Activated CD8-positive, alpha-beta T cell treated with anti-CD3 and anti-CD28 coated beads for 36 hours (primary cell): ENCODE measurements around the gene GNB2. TPM values are rescaled to one million over a fixed set of nuclear protein-coding genes. Genes with fewer than 3 reads are reported as not detected.
A peak's percentile ranks its signal among the peaks of the same experiment; 100 is the strongest.

ENCODE experiments used
- ATAC-seq: fragments of 200-7000 bp; cut with Tn5 transposase; one replicate; pipeline ENCODE4 v1.10.0; 2021; ENCODE audit warnings: mild to moderate bottlenecking, moderate library complexity
- CTCF ChIA-PET: fragments of 350-600 bp; sonication (Branson Sonifier 250); formaldehyde crosslinking; loops from one replicate; lab custom pipeline; 2021; ENCODE audit warnings: antibody characterized with exemption; lab: Charles Lee
- POLR2A ChIA-PET: fragments of 350-600 bp; sonication (Branson Sonifier 250); formaldehyde crosslinking; loops from one replicate; lab custom pipeline; 2021; ENCODE audit warnings: antibody characterized with exemption; lab: Charles Lee
- DNase-seq: peaks from one replicate; pipeline ENCODE4 v3.0.0-alpha.2; 2020
- H3K27ac Mint-ChIP-seq: one replicate; pipeline ENCODE4 v1.8.0; 2021; ENCODE audit warnings: mild to moderate bottlenecking, mixed read lengths
- H3K27me3 Mint-ChIP-seq: one replicate; pipeline ENCODE4 v1.8.0; 2021; ENCODE audit warnings: mixed read lengths
- H3K36me3 Mint-ChIP-seq: one replicate; pipeline ENCODE4 v1.8.0; 2021; ENCODE audit warnings: low read depth, mixed read lengths
- H3K4me1 Mint-ChIP-seq: one replicate; pipeline ENCODE4 v1.8.0; 2021; ENCODE audit warnings: low read depth, mixed read lengths
- H3K4me3 Mint-ChIP-seq: one replicate; pipeline ENCODE4 v1.8.0; 2021; ENCODE audit warnings: mild to moderate bottlenecking, moderate library complexity, mixed read lengths
- H3K9me3 Mint-ChIP-seq: one replicate; pipeline ENCODE4 v1.8.0; 2021; ENCODE audit warnings: mixed read lengths
- intact Hi-C: fragments of 100-400 bp; cut with micrococcal nuclease; formaldehyde crosslinking; loops from one replicate; pipeline ENCODE4 v1.10.0; 2022
- total RNA-seq, 2 experiments: library from RNA; stranded (reverse); gene quantifications; one replicate each; pipeline ENCODE4 v1.2.3, GENCODE V29; 2021
- TF ChIP-seq, protein P1 (sequence below): fragments of 200-600 bp; IDR thresholded peaks from one replicate; pipeline ENCODE4 v1.8.0; 2022; ENCODE audit warnings: antibody characterized with exemption, mild to moderate bottlenecking

GNB2 gene
- total RNA-seq, 2 experiments from 2014 or later = 192 TPM

- H3K9me3 Mint-ChIP-seq = no peaks in the 10 kb centered on the region
- no peaks in the 10 kb centered on the region for H3K27me3 Mint-ChIP-seq
- peaks cover 13% of the 10 kb centered on the region for H3K36me3 Mint-ChIP-seq
- TF ChIP-seq, protein P1, sequence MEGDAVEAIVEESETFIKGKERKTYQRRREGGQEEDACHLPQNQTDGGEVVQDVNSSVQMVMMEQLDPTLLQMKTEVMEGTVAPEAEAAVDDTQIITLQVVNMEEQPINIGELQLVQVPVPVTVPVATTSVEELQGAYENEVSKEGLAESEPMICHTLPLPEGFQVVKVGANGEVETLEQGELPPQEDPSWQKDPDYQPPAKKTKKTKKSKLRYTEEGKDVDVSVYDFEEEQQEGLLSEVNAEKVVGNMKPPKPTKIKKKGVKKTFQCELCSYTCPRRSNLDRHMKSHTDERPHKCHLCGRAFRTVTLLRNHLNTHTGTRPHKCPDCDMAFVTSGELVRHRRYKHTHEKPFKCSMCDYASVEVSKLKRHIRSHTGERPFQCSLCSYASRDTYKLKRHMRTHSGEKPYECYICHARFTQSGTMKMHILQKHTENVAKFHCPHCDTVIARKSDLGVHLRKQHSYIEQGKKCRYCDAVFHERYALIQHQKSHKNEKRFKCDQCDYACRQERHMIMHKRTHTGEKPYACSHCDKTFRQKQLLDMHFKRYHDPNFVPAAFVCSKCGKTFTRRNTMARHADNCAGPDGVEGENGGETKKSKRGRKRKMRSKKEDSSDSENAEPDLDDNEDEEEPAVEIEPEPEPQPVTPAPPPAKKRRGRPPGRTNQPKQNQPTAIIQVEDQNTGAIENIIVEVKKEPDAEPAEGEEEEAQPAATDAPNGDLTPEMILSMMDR = no peak
- CTCF ChIA-PET = interaction anchor here (0.6 to 10.1 kb wide), 19 partner anchors 12 to 160 kb away, joined by 3 to 162 read pairs (median 6); partner anchors contain the start of genes ACTL6B, FBXO24, GNB2 and LRCH4
- DNase-seq (no peak), ATAC-seq (no peak)
- POLR2A ChIA-PET = interaction anchor here (1.0 to 8.3 kb wide), 7 partner anchors 10 to 122 kb away, joined by 3 to 94 read pairs (median 6); partner anchors contain the start of gene POP7
- H3K4me1 Mint-ChIP-seq = peaks cover 54% of the 10 kb centered on the region
- peak overlapping the region; percentile 88 for H3K4me3 Mint-ChIP-seq
- intact Hi-C loops = loop anchor here (10.0 kb wide), 1 partner anchor 218 kb away; the partner anchor contains the start of gene TSC22D4
- H3K27ac Mint-ChIP-seq = peak overlapping the region; percentile 91
Observed at GRCh38 chr7:100692578-100692961, 19.0 kb downstream of the GNB2 start.

GRCh38 chr7:100693312-100694097 lies 20.0 kb downstream of the GNB2 start:
- ChIA-PET POLR2A (interaction anchor here (0.6 to 8.3 kb wide), 9 partner anchors 8 to 1130 kb away, joined by 3 to 94 read pairs (median 4); partner anchors contain the start of gene POP7), CTCF (interaction anchor here (1.1 to 10.1 kb wide), 13 partner anchors 12 to 134 kb away, joined by 3 to 162 read pairs (median 13); partner anchors contain the start of genes ACTL6B, FBXO24, GNB2 and LRCH4)
- H3K4me1 Mint-ChIP-seq = peaks cover 46% of the 10 kb centered on the region
- H3K27me3 Mint-ChIP-seq = no peaks in the 10 kb centered on the region
- H3K4me3 Mint-ChIP-seq = peak overlapping the region; percentile 88
- H3K27ac Mint-ChIP-seq = peak overlapping the region; percentile 91
- TF ChIP-seq, protein P1 = no peak
- ATAC-seq (peak; percentile 32), DNase-seq (peak; percentile 22)
- no peaks in the 10 kb centered on the region for H3K9me3 Mint-ChIP-seq
- H3K36me3 Mint-ChIP-seq = peaks cover 11% of the 10 kb centered on the region
- intact Hi-C loops = loop anchor here (10.0 kb wide), 1 partner anchor 219 kb away; the partner anchor contains the start of gene TSC22D4

- Mint-ChIP-seq H3K4me3 (peak within 1 kb of the TSS; percentile 88), H3K9me3 (no peaks in the 10 kb centered on the region), H3K27me3 (no peaks in the 10 kb centered on the region), H3K4me1 (peaks cover 40% of the 10 kb centered on the region), H3K27ac (peak within 1 kb of the TSS; percentile 91), H3K36me3 (peaks cover 11% of the 10 kb centered on the region)
- intact Hi-C loops = loop anchor here (10.0 kb wide), 1 partner anchor 219 kb away; the partner anchor contains the start of gene TSC22D4
- CTCF ChIA-PET = interaction anchor here (4.1 to 10.1 kb wide), 2 partner anchors 11 to 60 kb away, joined by 46 to 162 read pairs; partner anchors contain the start of gene POP7
- peak; percentile 53 for ATAC-seq
- DNase-seq = peak; percentile 79
- POLR2A ChIA-PET = interaction anchor here (1.4 to 8.3 kb wide), 4 partner anchors 11 to 20 kb away, joined by 3 to 94 read pairs (median 20); partner anchors contain the start of gene POP7
- TF ChIP-seq, protein P1 = no peak
Observed at GRCh38 chr7:100694098-100694745, 20.7 kb downstream of the GNB2 start, which contains the start of gene GIGYF1. TSS of gene GIGYF1 (minus strand) at chr7:100694250. CDS start at chr7:100688238, 6,012 bp downstream.

GRCh38 chr7:100696123-100696521 lies 22.6 kb downstream of the GNB2 start:
- Mint-ChIP-seq H3K27me3 (peaks cover 1% of the 10 kb centered on the region), H3K36me3 (peaks cover 11% of the 10 kb centered on the region), H3K9me3 (no peaks in the 10 kb centered on the region), H3K4me3 (peak overlapping the region; percentile 62), H3K27ac (peak overlapping the region; percentile 73), H3K4me1 (peaks cover 30% of the 10 kb centered on the region)
- ATAC-seq = no peak
- ChIA-PET CTCF (interaction anchor here (0.7 to 10.1 kb wide), 3 partner anchors 9 to 105 kb away, joined by 3 to 162 read pairs (median 4); partner anchors contain the start of gene POP7), POLR2A (interaction anchor here (2.2 to 3.0 kb wide), 2 partner anchors 9 to 156 kb away, joined by 4 to 19 read pairs; partner anchors contain the start of genes POP7 and SLC12A9)
- TF ChIP-seq, protein P1 = no peak
- intact Hi-C loops = loop anchor here (10.0 kb wide), 1 partner anchor 221 kb away; the partner anchor contains the start of gene TSC22D4
- no peak for DNase-seq
